Activated T-cell treated with anti-CD3 and anti-CD28 coated beads for 1 hour (primary cell): ENCODE measurements around the gene PTX4.

Source experiments
- DNase-seq: peaks from one replicate; pipeline ENCODE4 v3.0.0-alpha.2; 2020; ENCODE audit warnings: low read depth

The PTX4 gene

GRCh38 chr16:1499756-1500464 is 11.2 kb upstream of the PTX4 start:
- no peak for DNase-seq

GRCh38 chr16:1498899-1499676 is 10.3 kb upstream of the PTX4 start:
- DNase-seq: no peak

- DNase-seq: no peak
Measured at GRCh38 chr16:1497014-1497598, 8.4 kb upstream of the PTX4 start.

- no peak for DNase-seq
Measured at GRCh38 chr16:1496464-1496863, 7.7 kb upstream of the PTX4 start.

- DNase-seq: no peak
Measured at GRCh38 chr16:1495889-1496262, 7.1 kb upstream of the PTX4 start.

GRCh38 chr16:1495211-1495888 is 6.6 kb upstream of the PTX4 start:
- no peak for DNase-seq

- no peak for DNase-seq
Measured at GRCh38 chr16:1494711-1495110, 6.0 kb upstream of the PTX4 start.

- DNase-seq: no peak
Measured at GRCh38 chr16:1494129-1494640, 5.4 kb upstream of the PTX4 start.

- no peak for DNase-seq
Measured at GRCh38 chr16:1493746-1494094, 5.0 kb upstream of the PTX4 start.

- peak; percentile 88 for DNase-seq
Measured at GRCh38 chr16:1492923-1493745, 4.4 kb upstream of the PTX4 start, which contains the start of gene TELO2. TELO2 (plus strand) TSS chr16:1493360; CDS start chr16:1494282, 922 bp downstream.

- no peak for DNase-seq
Measured at GRCh38 chr16:1492082-1492922, 3.6 kb upstream of the PTX4 start.

GRCh38 chr16:1491327-1491726 is 2.6 kb upstream of the PTX4 start:
- no peak for DNase-seq

- DNase-seq: no peak
Measured at GRCh38 chr16:1489077-1489476, 333 bp upstream of the PTX4 start.

GRCh38 chr16:1488054-1488601 is 616 bp downstream of the PTX4 start:
- no peak for DNase-seq

- no peak for DNase-seq
Measured at GRCh38 chr16:1487395-1488053, 1.2 kb downstream of the PTX4 start.

GRCh38 chr16:1486551-1487390 is 2.0 kb downstream of the PTX4 start:
- no peak for DNase-seq

GRCh38 chr16:1485847-1486496 is 2.8 kb downstream of the PTX4 start:
- no peak for DNase-seq
